HG03159 (cell line): ENCODE data around the gene ZCWPW1.
A peak's percentile ranks its signal among the peaks of the same experiment; 100 is the strongest.

Experiments used
- ATAC-seq: cut with Tn5 transposase; IDR thresholded peaks from one replicate; pipeline ENCODE4 v1.9.1; 2021; ENCODE audit warnings: mild to moderate bottlenecking, moderate library complexity; ENCODE audit not compliant: unreplicated experiment

Gene ZCWPW1, protein sequence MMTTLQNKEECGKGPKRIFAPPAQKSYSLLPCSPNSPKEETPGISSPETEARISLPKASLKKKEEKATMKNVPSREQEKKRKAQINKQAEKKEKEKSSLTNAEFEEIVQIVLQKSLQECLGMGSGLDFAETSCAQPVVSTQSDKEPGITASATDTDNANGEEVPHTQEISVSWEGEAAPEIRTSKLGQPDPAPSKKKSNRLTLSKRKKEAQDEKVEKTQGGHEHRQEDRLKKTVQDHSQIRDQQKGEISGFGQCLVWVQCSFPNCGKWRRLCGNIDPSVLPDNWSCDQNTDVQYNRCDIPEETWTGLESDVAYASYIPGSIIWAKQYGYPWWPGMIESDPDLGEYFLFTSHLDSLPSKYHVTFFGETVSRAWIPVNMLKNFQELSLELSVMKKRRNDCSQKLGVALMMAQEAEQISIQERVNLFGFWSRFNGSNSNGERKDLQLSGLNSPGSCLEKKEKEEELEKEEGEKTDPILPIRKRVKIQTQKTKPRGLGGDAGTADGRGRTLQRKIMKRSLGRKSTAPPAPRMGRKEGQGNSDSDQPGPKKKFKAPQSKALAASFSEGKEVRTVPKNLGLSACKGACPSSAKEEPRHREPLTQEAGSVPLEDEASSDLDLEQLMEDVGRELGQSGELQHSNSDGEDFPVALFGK

DNA sequence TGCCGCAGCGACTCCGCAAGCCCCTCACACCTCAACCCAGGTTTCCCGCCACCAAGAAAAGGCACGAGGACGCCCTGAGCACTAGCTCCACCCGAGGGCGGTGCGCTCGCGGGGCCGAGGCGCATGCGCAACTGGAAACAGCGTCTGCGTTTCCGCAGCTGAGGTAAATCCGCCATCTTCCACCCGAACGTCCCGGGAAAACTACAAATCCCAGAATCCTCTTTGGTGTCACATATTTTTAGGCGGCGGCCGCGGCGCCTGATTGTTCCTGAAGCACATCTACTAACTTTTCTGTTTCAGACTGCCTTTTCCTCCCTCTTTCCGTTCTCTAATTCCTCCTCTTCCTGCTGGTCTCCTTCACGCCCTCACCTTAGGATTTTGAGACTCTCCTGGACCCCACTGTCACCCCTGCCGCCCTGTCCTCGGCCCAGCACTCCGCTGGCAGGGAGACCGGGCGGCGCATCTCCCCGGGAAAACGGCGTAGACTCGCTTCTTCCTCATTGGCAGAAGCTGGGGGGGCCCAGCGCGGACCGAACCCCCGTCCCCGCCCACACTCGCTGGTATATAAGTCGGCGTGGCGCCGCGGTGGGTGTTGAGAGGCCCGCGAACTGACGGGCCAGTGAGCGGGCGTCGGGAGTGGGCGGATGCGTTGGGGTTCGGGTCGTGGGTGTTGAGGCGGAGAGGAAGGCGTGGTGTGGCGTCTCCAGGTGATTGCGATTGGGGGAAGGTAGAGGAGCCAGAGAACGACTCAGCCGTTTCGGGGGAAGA, at the start of gene ZCWPW1:
ZCWPW1 (minus strand) TSS at position 505 of the 768 bp plus-strand sequence. CDS start 8,054 bp downstream, outside the sequence.
- ATAC-seq: peak; percentile 42

DNA sequence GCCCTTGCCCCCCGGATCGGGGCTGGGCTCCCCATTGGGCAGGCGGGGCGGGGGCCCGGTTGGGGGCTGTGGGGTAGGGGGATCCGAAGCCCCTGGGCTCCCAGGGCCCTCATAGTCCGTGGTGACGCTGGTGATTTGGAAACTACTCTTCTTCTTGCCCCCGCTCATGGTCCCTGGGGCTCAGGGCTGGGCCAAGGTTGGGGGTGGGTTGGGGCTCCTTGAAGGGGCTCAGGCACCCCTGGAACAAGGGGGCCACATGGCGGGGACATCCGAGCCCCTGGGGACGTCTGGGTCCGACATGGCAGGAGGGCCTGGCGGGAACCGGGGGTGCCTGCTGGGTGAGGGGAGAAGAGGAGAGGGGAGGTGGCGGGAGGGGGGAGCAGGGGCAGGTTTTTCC, 49.4 kb upstream of the ZCWPW1 start:
- ATAC-seq: no peak

DNA sequence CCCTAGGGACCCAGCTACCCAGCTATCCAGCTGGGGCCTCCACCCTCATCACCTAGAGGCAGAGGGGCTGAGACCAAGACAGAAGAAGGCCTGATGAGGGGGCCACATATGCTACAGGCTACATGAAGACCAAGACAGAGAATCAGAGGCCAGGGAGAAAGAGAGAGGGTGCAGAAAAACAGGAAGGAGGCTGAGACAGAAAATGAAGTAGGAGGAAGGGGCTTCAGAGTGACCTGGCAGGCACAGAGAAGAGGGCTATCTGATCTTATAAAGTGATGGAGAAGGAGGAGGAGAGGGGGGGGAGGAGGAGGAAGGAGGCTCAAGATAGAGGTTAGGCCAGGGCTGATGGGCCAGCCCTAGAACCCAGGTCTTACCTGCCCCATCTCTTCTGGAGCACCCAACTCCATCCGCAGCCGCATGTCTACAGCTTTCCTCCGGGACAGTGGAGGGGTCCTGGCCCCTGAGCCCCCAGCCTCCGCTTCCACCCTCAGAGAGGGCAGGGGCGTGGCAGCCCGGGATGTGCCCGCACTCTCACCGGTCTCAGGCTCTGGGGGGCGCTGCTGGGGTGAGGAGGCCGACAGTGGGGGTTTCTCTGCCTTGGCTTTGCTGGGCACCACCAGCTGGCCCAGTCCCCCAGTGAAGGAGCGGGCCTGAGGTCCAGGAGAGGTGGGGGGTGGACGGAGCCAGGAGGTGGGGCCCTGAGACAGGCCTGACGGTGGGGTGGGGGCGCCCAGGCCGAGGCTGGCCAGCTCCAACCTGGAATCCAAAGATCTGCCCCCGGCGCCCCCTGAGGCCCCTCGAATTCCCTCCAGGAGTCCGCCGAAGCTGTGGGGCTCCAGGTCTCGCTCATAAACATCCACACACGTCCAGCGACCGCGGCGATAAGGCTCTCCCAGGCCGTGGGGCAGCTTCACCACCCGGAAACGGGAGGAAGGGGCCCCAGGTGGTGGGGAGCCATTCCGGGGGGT, 48.7 kb upstream of the ZCWPW1 start:
- no peak for ATAC-seq

DNA sequence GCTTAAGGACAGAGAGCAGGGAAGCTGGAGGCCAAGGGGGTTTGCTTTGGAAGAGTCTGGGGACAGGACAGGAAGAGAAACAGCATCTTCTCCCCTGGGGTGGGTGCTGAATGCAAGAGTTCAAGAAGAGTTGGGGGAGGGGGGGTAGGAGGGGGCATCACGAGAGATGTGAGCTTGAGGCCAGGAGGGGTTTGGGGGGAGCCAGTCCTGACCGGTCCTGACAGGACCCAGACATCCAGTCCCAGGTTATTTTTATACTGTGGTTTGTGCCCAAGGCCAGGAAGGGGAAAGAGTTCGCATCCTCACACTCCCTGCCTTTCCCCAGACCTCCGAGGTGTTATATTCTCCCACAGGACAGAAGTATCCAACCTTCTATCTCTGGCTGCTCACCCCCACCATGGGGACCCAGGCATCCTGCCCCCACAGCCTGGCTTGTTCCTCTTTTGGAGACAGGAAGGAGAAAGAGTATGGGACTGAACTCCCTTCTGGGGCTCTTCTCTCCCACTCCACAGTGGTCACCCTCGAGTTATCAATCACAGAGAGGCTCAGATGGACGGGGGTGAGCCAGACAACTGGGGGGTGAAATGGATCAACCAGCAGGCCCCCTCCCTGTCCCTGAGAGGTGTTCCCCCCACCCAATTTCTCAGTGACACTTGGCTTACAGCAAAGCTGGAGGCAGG, 47.7 kb upstream of the ZCWPW1 start:
- no peak for ATAC-seq

DNA sequence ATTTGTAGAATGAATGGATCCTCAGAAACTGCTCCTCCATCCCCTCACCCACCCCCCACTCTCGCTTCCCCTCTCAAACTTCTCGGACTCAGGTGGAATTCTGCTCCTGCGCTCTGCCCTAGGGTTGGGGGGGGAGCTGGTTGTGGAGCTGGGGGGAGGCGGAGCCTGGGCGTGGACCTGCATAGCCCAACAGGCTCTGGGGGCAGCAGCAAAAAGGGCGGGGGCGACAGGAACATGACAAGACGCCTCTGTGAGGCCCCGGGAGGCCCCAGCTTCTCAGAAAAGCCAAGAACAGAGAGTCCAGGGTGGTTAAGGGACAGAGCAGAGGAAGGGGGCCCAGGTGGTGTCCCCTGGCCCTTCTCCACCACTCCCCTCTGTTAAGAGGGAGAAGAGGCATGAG, 47.0 kb upstream of the ZCWPW1 start:
- ATAC-seq: no peak

DNA sequence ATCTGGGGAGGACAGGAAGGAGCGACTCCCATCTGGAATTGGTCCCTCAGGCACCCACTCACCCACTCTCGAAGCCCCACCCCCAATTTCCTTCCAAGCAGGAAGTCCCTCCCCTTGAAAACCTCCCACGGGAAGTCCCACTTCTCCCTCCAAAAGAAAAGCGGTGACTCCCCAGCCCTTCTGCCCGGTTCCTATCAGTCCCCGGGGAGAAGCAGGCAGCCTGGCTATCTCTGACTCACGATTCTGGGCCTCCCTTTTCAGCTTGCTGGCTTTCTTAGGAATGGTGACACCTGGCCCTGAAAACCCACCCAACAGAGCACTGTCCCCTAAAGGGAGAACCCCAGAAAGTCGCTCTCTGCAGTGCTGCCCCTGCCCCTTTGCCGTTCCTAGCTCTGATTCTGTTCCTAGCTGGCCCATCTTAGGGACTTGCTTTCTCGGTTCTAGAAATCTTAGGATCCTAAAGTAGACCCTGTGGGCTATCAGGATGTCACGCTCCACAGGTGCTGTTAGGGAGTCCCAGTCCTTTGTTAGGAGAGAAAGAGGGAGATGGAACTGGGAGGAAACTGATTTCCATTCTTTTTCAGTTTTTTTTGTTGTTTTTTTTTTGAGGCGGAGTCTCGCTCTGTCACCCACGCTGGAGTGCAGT, 44.5 kb upstream of the ZCWPW1 start:
- no peak for ATAC-seq

DNA sequence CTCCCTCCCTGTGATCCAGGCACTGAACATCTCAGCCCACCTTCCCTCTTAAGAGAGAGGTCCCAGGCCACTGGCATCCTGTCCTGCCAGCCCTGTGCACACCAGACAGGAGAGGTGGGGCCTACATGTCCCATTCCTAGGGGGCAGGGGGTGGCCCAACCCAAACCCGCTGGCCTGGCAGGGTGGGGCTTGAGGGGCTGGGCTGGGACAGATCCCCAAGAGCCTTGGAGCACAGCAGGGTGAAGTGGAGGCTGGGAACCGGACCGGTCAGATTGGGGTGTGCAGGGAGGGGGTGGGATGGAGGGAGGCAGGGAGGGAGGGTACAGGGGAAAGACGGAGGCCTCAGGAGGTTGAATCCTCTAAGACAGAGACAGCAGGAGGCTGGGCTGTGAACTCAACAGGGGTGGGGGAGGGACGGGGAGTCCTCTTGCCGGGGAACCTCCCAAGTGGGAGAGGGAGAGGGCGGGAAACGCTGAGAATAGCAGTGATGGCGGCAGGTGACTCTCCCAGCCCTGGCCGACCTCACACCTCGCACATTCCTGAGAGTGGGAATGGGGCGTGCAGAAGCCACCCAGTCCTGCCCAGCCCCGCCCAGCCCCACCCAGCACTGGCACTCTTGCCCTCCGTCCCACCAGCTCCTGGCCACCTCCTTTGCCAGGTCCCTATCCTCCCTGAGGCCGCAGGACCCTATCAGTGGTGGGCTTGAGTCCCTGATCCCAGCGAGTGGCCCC, 43.8 kb upstream of the ZCWPW1 start:
- ATAC-seq: no peak

DNA sequence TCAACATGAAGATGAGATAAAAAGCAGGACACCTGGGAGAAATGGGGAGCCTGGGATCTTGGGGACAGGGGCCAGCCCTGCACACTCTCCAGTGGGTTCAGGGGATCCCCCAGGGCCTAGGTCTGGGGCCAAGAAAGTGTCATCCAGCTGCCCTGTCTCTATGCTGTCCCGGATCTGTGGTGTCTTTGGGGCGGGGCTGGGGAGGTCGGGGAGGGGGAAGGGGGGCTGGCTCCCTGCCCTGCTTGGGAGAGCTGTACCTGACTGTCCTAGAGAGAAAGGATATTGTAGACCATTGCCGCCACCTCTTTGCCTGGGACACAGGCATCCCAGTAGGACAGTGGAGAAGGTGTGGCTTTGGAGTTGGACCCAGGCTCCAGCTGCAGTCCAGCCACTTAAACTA, 42.5 kb upstream of the ZCWPW1 start:
- no peak for ATAC-seq

DNA sequence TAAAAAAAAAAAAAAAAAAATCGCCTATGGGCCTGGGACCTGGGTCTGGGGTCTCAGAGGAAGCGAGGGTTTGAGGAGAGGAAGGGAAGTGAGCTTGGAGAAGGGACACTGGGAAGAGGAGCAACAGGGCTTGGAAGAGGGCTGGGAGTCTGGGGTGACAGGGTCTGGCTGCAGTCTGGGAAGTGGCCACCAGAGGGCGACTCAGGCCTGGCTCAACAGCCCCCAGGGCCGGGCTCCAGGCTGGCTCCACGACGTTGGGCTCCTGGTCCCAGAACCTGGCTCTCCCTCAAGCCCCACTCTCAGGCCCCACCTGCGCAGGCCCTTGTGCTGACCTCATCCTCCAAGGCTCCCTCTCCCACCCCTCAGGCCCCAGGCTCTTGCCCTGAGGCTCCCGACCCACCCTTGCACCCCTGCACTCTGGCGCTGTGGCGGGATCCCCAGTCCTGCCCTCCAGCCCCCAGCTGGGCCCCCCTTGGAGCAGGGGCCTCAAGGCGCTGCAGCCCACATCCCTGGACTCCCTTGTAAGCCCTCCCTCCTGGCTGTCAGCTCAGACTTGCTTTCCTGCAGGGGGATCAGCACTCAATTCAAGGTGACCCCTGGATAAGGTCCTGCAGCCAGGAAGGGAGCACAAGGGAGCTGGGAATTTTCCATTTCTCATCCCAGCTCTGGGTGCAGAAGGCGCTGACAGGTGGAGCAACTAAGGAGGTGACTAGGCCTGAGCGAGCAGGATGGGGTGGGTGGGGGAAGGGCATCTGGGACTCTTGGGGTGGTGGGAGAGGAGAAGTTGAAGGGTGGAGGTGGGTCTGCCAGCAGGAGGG, 40.9 kb upstream of the ZCWPW1 start:
- ATAC-seq: no peak

DNA sequence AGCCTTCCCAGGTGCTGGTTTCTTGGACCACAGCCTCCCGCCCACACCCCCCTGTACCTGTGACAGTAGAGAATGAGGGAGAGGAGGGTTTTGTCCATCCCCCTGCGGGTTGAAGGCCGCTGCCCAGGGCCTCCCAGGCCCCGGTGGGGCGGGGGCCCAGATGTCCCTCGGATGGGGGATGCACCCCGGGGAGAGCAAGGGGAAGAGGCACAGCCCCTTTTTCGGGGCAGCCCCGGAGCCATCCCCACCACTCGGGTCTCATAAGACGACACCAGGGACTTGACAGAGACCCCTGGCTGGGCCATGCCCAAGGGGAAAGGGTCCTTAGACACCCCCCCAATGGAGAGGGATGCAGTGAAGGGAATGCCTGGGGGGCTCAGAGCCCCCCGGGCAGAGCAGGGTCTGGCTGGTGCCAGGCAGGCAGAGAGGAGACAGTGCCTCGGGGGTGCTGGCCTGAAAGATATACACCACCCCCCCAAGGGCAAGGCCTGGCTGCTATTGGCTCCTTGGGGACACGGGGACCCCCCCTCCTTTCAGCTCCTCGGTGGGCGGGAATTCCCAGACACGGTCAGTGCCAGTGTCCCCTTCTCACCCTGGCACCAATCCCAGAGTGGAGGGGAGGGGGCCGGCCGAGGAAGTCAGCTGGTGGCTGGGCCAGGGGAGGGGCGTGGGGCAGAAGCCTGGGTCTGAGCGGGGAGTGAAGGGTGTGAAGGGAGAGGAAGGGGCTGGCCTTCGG, 39.3 kb upstream of the ZCWPW1 start:
- no peak for ATAC-seq

DNA sequence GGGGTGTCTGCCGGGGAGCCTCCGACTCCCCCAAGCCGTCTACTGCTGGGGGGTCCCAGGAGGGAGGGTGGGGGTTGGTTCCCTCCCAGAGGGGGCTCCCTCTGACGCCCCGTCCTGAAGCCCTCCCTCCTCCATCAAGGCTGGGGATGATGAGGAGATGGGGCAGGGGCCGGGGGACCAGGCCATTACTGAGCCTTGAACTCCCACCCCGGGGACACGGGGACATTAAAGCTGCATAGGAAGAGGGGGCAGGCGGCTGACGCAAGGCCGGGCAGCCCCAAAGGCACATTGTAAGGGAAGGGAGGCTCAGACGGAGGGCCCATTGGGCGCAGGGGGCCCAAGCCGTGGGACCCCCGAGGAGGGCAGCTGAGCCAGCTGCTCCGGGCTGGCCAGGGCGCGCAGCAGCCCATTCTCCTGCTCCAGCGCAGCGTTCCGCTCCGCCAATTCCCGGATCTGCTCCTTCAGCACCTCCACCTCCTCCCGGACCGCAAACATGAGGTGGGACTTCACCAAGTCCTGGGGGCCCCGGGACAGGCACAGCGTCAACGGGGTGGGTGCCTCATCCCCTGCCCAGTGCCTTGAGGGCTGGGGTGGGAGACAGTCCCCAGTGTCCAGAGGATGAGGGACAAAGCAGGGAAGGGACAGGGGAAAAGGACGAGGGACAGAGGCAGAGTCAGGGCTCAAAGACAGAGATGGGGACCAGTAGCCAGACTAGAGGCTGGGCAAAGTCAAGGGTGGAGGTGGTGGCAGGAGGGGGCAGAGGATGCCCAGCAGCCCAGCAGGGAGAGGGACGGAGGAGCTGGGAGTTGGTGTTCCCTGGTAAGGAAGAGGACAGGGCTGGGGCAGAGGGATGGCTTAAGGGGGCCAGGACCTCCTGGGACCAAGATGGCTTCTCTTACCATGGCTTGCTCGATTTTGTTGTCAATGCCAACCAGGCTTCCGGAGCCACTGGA, 38.4 kb upstream of the ZCWPW1 start:
- no peak for ATAC-seq

DNA sequence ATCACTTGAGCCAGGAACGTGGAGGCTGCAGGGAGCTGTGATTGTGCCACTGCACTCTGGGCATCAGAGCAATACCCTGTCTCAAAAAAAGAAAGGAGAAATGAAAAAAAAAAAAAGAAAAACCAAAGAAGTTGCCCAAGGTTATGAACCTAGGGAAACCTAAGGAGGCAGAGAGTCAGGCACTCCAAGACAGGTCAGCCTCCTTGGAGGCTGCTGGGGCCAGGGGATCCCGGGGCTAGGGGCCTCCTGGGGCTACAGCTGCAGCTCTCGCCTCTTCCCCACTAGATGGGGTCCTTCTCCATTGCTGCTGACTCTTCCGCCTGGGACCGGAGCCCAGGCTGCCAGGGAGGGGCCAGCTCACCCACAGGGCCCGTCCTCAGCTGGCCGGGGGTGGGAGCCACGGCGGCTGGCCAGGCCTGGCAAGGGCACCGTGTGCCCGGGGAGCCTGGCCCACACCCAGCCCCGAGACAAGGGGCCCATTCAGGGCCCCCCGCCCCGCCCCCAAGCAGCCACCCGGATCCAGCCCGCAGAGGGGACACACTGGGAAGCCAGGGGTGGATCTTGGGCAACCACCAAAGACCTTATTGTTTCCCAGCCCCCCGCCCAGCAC, 37.3 kb upstream of the ZCWPW1 start:
- ATAC-seq: no peak

DNA sequence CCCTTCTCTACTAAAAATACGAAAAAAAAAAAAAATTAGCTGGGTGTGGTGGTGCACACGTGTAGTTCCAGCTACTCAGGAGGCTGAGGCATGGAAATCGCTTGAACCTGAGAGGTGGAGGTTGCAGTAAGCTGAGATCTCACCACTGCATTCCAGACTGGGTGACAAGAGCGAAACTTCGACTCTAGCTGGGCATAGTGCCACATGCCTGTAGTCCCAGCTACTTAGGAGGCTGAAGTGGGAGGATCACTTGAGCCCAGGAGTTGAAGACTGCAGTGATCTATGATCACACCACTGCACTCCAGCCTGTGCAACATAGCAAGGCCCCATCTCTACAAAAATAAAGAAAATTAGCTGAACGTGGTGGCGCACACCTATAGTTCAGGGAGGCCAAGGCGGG, 36.8 kb upstream of the ZCWPW1 start:
- ATAC-seq: no peak

DNA sequence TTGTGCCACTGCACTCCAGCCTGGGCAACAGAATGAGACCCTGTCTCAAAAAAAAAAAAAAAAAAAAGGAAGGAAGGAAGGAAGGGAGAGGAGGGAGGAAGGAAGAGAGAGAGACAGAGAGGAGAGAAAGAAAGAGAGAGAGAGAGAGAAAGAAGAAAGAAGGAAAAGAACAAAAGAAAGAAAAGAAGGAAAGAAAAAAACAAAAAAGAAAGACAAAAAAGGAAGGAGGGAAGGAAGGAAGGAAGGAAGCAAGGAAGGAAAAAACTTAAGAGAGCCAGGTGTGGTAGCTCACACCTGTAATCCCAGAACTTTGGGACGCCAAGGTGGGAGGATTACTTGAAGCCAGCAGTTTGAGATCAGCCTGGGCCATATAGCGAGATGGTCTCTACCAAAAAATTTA, 36.3 kb upstream of the ZCWPW1 start:
- no peak for ATAC-seq

DNA sequence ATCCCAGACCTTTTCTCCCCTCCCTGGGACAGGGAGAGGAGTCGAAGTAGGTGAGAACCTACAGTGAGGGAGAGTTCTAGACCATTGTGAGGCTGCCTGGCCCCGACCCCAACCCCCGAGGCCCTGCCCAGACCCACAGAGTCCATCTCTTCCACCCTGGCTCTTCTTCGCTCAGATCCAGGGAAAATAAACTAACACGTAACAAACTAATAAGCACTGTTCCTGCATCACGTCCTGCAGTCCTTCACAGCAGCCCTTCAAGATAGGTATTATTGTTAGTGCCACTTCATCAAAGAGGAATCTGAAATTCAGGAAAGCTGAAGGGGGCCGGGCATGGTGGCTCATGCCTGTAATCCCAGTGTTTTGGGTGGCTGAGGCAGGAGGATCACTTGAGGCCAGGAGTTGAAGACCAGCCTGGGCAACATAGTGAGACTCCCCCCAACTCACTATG, 35.7 kb upstream of the ZCWPW1 start, which contains the start of gene SPACDR:
SPACDR (minus strand) TSS at position 51 of the 451 bp plus-strand sequence. CDS start 235 bp downstream, outside the sequence.
- no peak for ATAC-seq

DNA sequence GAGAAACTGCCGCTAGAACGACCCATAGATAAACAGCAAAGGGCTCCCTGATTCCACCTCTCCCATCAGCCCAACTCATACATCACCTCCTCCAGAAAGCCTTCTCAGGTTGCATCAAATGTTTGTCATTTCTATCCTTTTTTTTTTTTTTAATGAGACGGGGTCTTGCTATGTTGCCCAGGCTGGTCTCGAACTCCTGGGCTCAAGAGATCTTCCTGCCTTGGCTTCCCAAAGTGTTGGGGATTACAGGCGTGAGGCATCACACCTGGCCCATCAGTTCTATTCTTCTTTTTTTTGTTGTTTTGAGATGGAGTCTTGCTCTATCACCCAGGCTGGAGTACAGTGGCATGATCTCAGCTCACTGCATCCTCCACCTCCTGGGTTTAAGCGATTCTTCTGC, 28.5 kb upstream of the ZCWPW1 start:
- no peak for ATAC-seq
